ENCODE measurements around the gene FAAP20. TPM values are rescaled to one million over a fixed set of nuclear protein-coding genes. Genes with fewer than 3 reads are reported as not detected.

Gene FAAP20
- total and polyA plus RNA-seq, 2 of the 8 experiments (the other 6 are each of a cell fraction or from before 2014, with no cell fraction given) = 58.4 to 99.8 TPM

- H3K56ac ChIP-seq (replicated peaks; ENCODE audit: insufficient read length, low read depth, low read length) = peak overlapping the region; percentile 59
- peak overlapping the region; percentile 72 for H2BK120ac ChIP-seq (replicated peaks; ENCODE audit: low read depth, low read length)
- H3K27ac ChIP-seq (ENCODE audit: low read depth, low read length) = no peak overlapping the region
- peaks cover 0 to 11% (median 6%) of the 10 kb centered on the region in 4 experiments; a peak in 4 of 7 replicates for H3K27me3 ChIP-seq (replicated peaks in 1 of 4; ENCODE audit: control insufficient read depth in 3 of 4, extremely low read depth in 1 of 4, insufficient read depth in 3 of 4, low read length in 3 of 4)
- H3K18ac ChIP-seq (ENCODE audit: extremely low read depth, low read length) = peak overlapping the region; percentile 78; the same call in 1 of the 2 replicates
- DNase-seq (ENCODE audit: low read depth in 1 of 2, low spot score in 2 of 2) = peak; percentile 66 to 85
- peak overlapping the region; percentile 55; the same call in 1 of the 2 replicates for H2BK5ac ChIP-seq (ENCODE audit: low read depth, low read length)
- H2AK5ac ChIP-seq (ENCODE audit: low read depth, low read length) = no peak overlapping the region
- peak overlapping the region; percentile 89 to 90 for H3K4me2 ChIP-seq (ENCODE audit: insufficient read depth in 1 of 2, low read depth in 2 of 2, low read length in 2 of 2)
- H3K14ac ChIP-seq (ENCODE audit: insufficient read length) = no peak overlapping the region
- H3K23ac ChIP-seq (ENCODE audit: insufficient read length) = no peak overlapping the region
- peak overlapping the region; percentile 69 for H4K5ac ChIP-seq (ENCODE audit: insufficient read length, low read depth, low read length)
- peak overlapping the region in 2 of 4 experiments; percentile 8 to 9; a peak in 2 of 7 replicates for H3K9ac ChIP-seq (replicated peaks in 1 of 4; ENCODE audit: extremely low read depth in 1 of 4, low read depth in 3 of 4, low read length in 3 of 4)
- H4K20me1 ChIP-seq (replicated peaks in 1 of 2; ENCODE audit: control insufficient read depth in 1 of 2, insufficient read depth in 2 of 2, low read length in 2 of 2) = no peaks in the 10 kb centered on the region
- H2AFZ ChIP-seq (ENCODE audit: low read length) = no peak overlapping the region; the same call in 1 of the 2 replicates
- H3K4ac ChIP-seq (replicated peaks; ENCODE audit: insufficient read length, low read depth, low read length) = no peak overlapping the region
- H3K4me3 ChIP-seq (ENCODE audit: extremely low read depth in 1 of 4, insufficient read depth in 2 of 4, low read depth in 3 of 4, low read length in 4 of 4) = peak overlapping the region; percentile 37 to 62 (median 46)
- no peaks in the 10 kb centered on the region; the same call in 1 of the 2 replicates for H3K79me1 ChIP-seq (ENCODE audit: low read depth, low read length)
- H2BK12ac ChIP-seq (ENCODE audit: low read depth, low read length) = peak overlapping the region; percentile 50; the same call in 1 of the 2 replicates
- no peaks in the 10 kb centered on the region for H3K36me3 ChIP-seq (ENCODE audit: control insufficient read depth in 2 of 4, insufficient read depth in 4 of 4, low read length in 3 of 4)
- 0 out of 2 replicates have a peak, but pooled peaks have one; percentile 47 for TF ChIP-seq TAF1 (IDR thresholded peaks at IDR 0.05; ENCODE audit: low read depth, low read length)
- TF ChIP-seq POLR2A (IDR thresholded peaks at IDR 0.05; ENCODE audit: control extremely low read depth in 1 of 2, low read depth in 2 of 2, low read length in 2 of 2) = peak in 1 of 2 experiments; percentile 59; a peak in 2 of 3 replicates
- peak; percentile 36; the same call in 1 of the 2 replicates for TF ChIP-seq POLR2AphosphoS5 (IDR thresholded peaks at IDR 0.05; ENCODE audit: low read depth, low read length)
- TF ChIP-seq RAD21 (IDR thresholded peaks at IDR 0.05 in 1 of 2, conservative IDR thresholded peaks at IDR 0.05 in 1 of 2; ENCODE audit: low read depth in 2 of 2, low read length in 2 of 2) = no peak
- no peak for TF ChIP-seq SIRT6 (IDR thresholded peaks at IDR 0.05; ENCODE audit: low read length)
- TF ChIP-seq MAX (IDR thresholded peaks at IDR 0.05) = peak; percentile 36; the same call in 1 of the 2 replicates
- TF ChIP-seq SP1 (IDR thresholded peaks at IDR 0.05; ENCODE audit: low read depth, low read length) = peak; percentile 42; the same call in 1 of the 2 replicates
- peak; percentile 27 for TF ChIP-seq TAF7 (optimal IDR thresholded peaks at IDR 0.05; ENCODE audit: borderline replicate concordance, low read depth, low read length)
- peak; percentile 28; the same call in 1 of the 2 replicates for TF ChIP-seq PHF8 (conservative IDR thresholded peaks at IDR 0.05; ENCODE audit: low read depth, low read length)
- TF ChIP-seq KDM4A (IDR thresholded peaks at IDR 0.05; ENCODE audit: low read depth, low read length, severe bottlenecking) = peak; percentile 43
- TF ChIP-seq EGR1 (IDR thresholded peaks at IDR 0.05; ENCODE audit: borderline replicate concordance, low read depth, low read length) = 0 out of 2 replicates have a peak, but pooled peaks have one; percentile 12
- H2BK20ac ChIP-seq (ENCODE audit: low read length) = no peak overlapping the region
- peak overlapping the region; percentile 94 for H4K8ac ChIP-seq (ENCODE audit: extremely low read depth, insufficient read depth, low read length)
- peaks cover 6% of the 10 kb centered on the region for H3K23me2 ChIP-seq (ENCODE audit: low read depth, low read length)
- H2BK15ac ChIP-seq (ENCODE audit: low read length) = peak overlapping the region; percentile 61; the same call in 1 of the 2 replicates
- peaks cover 3 to 16% (median 9%) of the 10 kb centered on the region in 4 experiments for H3K4me1 ChIP-seq (replicated peaks in 1 of 4; ENCODE audit: control insufficient read depth in 3 of 4, insufficient read depth in 4 of 4, low read length in 3 of 4)
- H4K91ac ChIP-seq (replicated peaks; ENCODE audit: insufficient read length, low read length) = peak overlapping the region; percentile 80
- 2% methylated on average over 11 of the region's 60 CpGs; no CpG with 5 or more reads in 1 of the 2 experiments for WGBS, 2 experiments (ENCODE audit: extremely low coverage in 1 of 2, insufficient coverage in 1 of 2, insufficient read length in 1 of 2, insufficient replicate concordance in 2 of 2, low coverage in 1 of 2, low lambda C conversion rate in 2 of 2, missing lambda C conversion rate in 1 of 2)
- FAIRE-seq = no peak
- ChIA-PET CTCF (ENCODE audit: partially characterized antibody) (interaction anchor here (0.9 to 2.9 kb wide), 7 partner anchors 9 to 177 kb away, joined by 3 to 14 read pairs (median 6); partner anchors contain the start of gene FAAP20), POLR2A (ENCODE audit: partially characterized antibody) (interaction anchor here (0.6 to 4.8 kb wide), 10 partner anchors 8 to 180 kb away, joined by 3 to 21 read pairs (median 3); partner anchors contain the start of gene FAAP20)
- no peaks in the 10 kb centered on the region for H3K79me2 ChIP-seq (ENCODE audit: control insufficient read depth in 1 of 2, insufficient read depth in 2 of 2, low read length in 2 of 2)
- H3K9me3 ChIP-seq (ENCODE audit: insufficient read depth in 2 of 2, low read depth in 1 of 2, low read length in 1 of 2) = no peaks in the 10 kb centered on the region
Measured at GRCh38 chr1:2204415-2205190, 10.0 kb upstream of the FAAP20 start.

Data from H1 (cell line).